ENCODE measurements around the gene KIF5A.
"Not testable (repeated sequence)": the region's sequence is repeated elsewhere in the genome, so short reads cannot be mapped to it uniquely, and the experiment has no call there.

Gene KIF5A

GRCh38 chr12:57607958-57608663, 58.3 kb downstream of the KIF5A start:
- DNase-seq (ENCODE audit: low read depth) = no peak

GRCh38 chr12:57609101-57609780, 59.4 kb downstream of the KIF5A start:
- DNase-seq (ENCODE audit: low read depth) = no peak

- DNase-seq (ENCODE audit: low read depth) = no peak
Measured at GRCh38 chr12:57609781-57610553, 60.1 kb downstream of the KIF5A start.

GRCh38 chr12:57610554-57611107, 60.8 kb downstream of the KIF5A start:
- no peak for DNase-seq (ENCODE audit: low read depth)

GRCh38 chr12:57611108-57611826, 61.4 kb downstream of the KIF5A start, which contains the start of gene ARHGEF25:
ARHGEF25 (plus strand) TSS chr12:57611435; CDS start chr12:57611895, 460 bp downstream.
- DNase-seq (ENCODE audit: low read depth) = no peak

- no peak for DNase-seq (ENCODE audit: low read depth)
Measured at GRCh38 chr12:57611827-57612710, 62.2 kb downstream of the KIF5A start.

- DNase-seq (ENCODE audit: low read depth) = no peak
Measured at GRCh38 chr12:57612711-57613426, 63.0 kb downstream of the KIF5A start.

GRCh38 chr12:57613427-57614109, 63.7 kb downstream of the KIF5A start:
- DNase-seq (ENCODE audit: low read depth) = no peak

GRCh38 chr12:57614178-57614947, 64.5 kb downstream of the KIF5A start:
- no peak for DNase-seq (ENCODE audit: low read depth)

GRCh38 chr12:57614948-57615500, 65.2 kb downstream of the KIF5A start:
- DNase-seq (ENCODE audit: low read depth) = no peak

GRCh38 chr12:57615637-57616036, 65.8 kb downstream of the KIF5A start:
- no peak for DNase-seq (ENCODE audit: low read depth)

GRCh38 chr12:57616383-57617101, 66.7 kb downstream of the KIF5A start:
- no peak for DNase-seq (ENCODE audit: low read depth)

GRCh38 chr12:57617942-57618341, 68.1 kb downstream of the KIF5A start:
- no peak for DNase-seq (ENCODE audit: low read depth)

GRCh38 chr12:57618431-57618830, 68.6 kb downstream of the KIF5A start:
- not testable (repeated sequence) for DNase-seq (ENCODE audit: low read depth)

- DNase-seq (ENCODE audit: low read depth) = no peak
Measured at GRCh38 chr12:57618966-57619433, 69.2 kb downstream of the KIF5A start.

GRCh38 chr12:57619434-57620244, 69.8 kb downstream of the KIF5A start:
- no peak for DNase-seq (ENCODE audit: low read depth)
